ENCODE measurements around the gene XYLT1.

XYLT1 gene

DNA sequence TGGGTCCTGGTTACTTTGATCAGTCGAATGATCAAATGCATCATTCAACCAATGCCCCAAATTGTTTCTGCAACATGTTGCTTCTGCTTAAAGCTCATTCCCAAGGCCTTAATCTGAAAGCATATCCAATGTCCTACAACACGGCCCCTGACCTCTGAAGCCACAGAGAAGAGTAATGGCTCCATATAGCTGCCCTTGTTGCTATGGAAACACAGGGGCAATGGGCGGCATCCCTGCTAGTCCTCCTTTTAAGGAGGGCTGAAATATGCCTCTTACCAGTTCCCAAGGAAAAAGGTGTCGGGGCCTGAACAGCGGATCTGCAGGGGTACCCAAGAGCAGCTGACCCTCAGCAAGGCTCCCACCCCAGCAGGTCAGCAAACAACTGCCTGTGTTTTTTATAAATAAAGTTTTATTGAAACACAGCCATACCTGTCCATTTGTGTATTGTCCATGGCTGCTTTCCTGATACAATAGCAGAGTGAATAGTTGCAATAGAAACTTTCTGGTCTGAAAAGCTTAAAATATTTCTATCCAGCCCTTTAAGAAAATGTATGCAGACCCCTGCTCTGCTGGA, 210.4 kb downstream of the XYLT1 start:
- TF ChIP-seq, protein P1, sequence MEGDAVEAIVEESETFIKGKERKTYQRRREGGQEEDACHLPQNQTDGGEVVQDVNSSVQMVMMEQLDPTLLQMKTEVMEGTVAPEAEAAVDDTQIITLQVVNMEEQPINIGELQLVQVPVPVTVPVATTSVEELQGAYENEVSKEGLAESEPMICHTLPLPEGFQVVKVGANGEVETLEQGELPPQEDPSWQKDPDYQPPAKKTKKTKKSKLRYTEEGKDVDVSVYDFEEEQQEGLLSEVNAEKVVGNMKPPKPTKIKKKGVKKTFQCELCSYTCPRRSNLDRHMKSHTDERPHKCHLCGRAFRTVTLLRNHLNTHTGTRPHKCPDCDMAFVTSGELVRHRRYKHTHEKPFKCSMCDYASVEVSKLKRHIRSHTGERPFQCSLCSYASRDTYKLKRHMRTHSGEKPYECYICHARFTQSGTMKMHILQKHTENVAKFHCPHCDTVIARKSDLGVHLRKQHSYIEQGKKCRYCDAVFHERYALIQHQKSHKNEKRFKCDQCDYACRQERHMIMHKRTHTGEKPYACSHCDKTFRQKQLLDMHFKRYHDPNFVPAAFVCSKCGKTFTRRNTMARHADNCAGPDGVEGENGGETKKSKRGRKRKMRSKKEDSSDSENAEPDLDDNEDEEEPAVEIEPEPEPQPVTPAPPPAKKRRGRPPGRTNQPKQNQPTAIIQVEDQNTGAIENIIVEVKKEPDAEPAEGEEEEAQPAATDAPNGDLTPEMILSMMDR (IDR thresholded peaks at IDR 0.05; ENCODE audit: low read depth, low read length, missing control alignments): no peak
- H3K4me3 ChIP-seq (replicated peaks; ENCODE audit: low read depth, low read length): no peak overlapping the region

DNA sequence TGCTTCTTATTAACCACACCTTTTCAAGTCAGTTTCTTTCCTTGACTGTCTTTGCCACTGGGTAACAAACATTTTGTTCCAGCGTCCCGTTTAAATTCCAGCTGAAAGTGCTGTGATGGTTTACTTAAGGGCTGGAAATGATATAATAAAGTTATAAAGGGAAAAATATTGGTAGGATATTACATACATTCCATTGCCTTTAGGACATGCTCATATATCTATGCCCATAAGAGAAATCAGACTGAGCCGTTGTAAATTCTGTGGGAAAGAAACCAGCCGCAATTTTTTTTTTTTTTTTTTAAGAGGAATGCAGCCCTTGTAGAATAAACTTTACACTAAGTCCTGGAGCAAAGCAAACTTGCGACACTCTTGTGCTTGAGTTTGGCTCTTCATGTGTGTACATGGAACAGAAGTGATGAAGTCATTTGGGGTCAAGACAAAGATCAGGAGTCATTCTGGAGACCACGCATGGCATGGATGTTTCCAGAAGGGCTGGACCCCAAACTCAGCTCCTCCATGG, 210.9 kb downstream of the XYLT1 start:
- no peak for DNase-seq (ENCODE audit: extremely low read depth, low read depth)
- H3K4me3 ChIP-seq (replicated peaks; ENCODE audit: low read depth, low read length): no peak overlapping the region

More for the DNA sequence above, 210.4 kb downstream of the XYLT1 start:
- no peak for DNase-seq (ENCODE audit: extremely low read depth, low read depth)

DNA sequence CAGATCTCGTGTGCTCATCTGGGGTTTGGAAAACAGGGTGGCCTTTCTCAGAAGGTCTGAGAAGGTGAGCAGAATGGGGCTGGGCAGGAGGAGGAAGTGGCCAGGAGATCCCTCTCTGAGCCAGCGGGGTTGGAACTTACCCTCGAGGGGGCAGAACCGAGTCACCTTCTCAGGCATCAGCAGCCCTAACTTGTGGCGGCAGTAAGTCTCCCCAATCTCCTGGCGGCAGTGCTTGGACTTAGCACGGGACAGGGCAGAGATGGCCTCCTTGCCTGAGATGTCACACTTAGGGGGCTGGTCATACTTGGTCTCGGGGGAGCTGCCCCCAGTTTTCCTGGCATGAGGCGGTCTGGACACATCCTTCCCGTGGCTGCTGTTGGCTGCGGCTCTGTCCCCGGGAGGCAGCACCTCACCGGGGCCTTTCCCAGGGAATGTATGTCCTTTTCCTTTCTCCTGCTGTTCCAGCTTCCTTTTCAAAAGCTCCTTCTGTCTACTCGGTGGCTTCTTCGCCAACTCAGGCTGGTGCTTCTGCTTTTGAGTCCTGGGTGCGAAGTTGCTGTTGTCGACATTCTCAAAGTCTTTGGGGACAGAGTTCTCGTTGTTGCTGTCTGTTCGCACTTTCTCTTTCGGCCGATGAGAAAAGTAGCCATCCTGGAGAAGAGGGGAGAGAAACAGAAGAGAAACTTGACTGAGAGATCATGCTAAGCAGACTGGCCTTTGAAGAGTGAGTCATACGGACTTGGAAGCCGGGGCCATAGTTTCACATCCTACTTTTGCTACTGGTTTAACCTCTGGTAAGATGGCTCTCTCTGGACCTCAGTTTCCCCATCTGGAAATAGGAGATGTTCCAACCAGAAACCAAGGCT, 211.7 kb downstream of the XYLT1 start:
- TF ChIP-seq, protein P1 (IDR thresholded peaks at IDR 0.05; ENCODE audit: low read depth, low read length, missing control alignments): no peak
- no peak for DNase-seq (ENCODE audit: extremely low read depth, low read depth)
- no peak overlapping the region for H3K4me3 ChIP-seq (replicated peaks; ENCODE audit: low read depth, low read length)

More for the DNA sequence above, 210.9 kb downstream of the XYLT1 start:
- TF ChIP-seq, protein P1 (IDR thresholded peaks at IDR 0.05; ENCODE audit: low read depth, low read length, missing control alignments): no peak

DNA sequence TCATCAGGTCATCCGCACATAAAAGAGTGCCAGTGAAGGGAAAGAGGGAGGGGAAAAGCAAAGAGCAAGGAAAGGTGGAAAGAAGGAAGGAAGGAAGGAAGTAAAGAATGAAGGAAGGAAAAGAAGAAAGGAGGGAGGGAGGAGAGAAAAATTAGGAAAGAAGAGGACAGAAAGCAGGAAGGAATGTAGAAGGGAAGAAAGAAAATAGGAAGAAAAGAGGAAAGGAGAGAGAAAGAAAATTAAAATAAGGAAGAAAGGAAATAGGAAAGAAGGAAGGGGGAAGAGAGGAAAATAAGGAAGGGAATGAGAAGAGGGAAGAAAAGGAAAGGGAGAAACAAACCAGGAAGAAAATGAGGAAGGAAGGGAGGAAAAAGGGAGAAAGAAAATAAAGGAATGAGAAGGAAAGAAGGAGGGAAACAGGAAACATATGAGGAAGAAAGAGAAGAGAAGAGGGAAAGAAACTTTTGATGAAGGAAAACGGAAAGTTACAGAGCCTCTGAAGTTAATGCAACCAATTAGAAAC, 212.6 kb downstream of the XYLT1 start:
- H3K4me3 ChIP-seq (replicated peaks; ENCODE audit: low read depth, low read length): no peak overlapping the region

DNA sequence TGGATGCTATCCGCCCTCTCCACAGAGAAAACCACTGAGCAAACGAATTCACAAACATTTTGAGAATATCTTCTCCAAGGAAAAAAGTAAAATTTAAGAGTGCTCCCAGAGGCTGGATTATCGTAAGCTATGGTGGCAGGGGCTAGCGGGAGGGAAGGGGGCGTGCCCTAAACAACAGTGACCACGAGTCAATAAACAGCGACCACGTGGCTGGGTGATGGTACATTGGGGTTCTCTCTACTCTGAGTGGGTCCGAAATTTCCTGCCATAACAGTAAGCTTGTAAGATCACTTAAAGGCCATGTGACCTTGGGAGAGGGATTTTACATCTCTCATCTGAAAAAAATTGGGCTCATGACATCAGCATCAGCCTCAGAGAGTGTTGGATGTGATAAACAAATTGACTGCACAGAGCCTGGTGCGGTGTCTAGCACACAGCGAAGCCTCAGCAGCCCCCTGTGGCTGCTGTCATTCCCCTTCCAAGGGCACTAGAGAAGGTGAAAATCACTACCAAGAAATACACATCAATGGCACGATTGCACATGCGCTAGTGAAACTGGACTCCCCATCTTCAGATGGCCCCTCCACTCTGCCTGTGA, 213.2 kb downstream of the XYLT1 start:
- TF ChIP-seq, protein P1 (IDR thresholded peaks at IDR 0.05; ENCODE audit: low read depth, low read length, missing control alignments): no peak
- no peak overlapping the region for H3K4me3 ChIP-seq (replicated peaks; ENCODE audit: low read depth, low read length)

More for the DNA sequence above, 212.6 kb downstream of the XYLT1 start:
- DNase-seq (ENCODE audit: extremely low read depth, low read depth): no peak
- TF ChIP-seq, protein P1 (IDR thresholded peaks at IDR 0.05; ENCODE audit: low read depth, low read length, missing control alignments): no peak

DNA sequence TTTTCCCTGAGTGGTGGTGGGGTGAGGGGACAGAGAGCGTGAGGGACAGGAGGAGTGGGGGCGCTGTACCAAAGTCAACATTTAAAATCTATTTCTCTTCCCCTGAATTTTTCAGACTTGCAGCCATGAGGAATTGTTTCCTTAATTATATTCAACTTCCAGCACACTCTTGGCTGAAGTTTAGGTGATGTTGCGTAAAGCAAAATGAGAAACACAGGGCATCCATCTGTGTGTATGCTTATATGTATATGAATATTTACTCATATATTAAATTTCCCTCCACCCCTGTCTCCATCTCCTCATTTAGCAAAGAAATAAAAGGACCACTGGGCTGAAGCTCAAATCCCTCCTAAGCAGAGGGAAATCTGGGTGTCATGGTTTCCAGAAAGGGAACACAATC, 218.1 kb downstream of the XYLT1 start:
- DNase-seq (ENCODE audit: extremely low read depth, low read depth): no peak
- TF ChIP-seq, protein P1 (IDR thresholded peaks at IDR 0.05; ENCODE audit: low read depth, low read length, missing control alignments): no peak
- no peak overlapping the region for H3K4me3 ChIP-seq (replicated peaks; ENCODE audit: low read depth, low read length)

More for the DNA sequence above, 213.2 kb downstream of the XYLT1 start:
- DNase-seq (ENCODE audit: extremely low read depth, low read depth): no peak
